Peyer's patch (tissue), 4 donors: ENCODE results near the gene METTL1. TPM values are rescaled to one million over a fixed set of nuclear protein-coding genes. Genes with fewer than 3 reads are reported as not detected.
"Not testable (repeated sequence)": the region's sequence is repeated elsewhere in the genome, so short reads cannot be mapped to it uniquely, and the experiment has no call there.

Experiments
- DNase-seq, 3 donors: peaks; one replicate each; pipeline ENCODE4 v3.0.0-alpha.2; 2017 to 2019
- H3K27ac ChIP-seq, 4 donors: fragments of 200-600 bp; sonication (generic); one replicate each; pipeline ENCODE4 v1.5.1; 2016 to 2019
- H3K27me3 ChIP-seq, 2 donors: fragments of 200-600 bp; sonication (generic); one replicate each; pipeline ENCODE4 v1.5.1; 2019
- H3K36me3 ChIP-seq, 3 donors: fragments of 200-600 bp; sonication (generic); one replicate each; pipeline ENCODE4 v1.5.1; 2016 to 2019
- H3K4me1 ChIP-seq, 4 donors: fragments of 200-600 bp; sonication (generic); one replicate each; pipeline ENCODE4 v1.5.1; 2016 to 2019
- H3K4me3 ChIP-seq, 4 donors: fragments of 200-600 bp; sonication (generic); 1 replicate in 3 of 4; 2 replicates in 1 of 4; pipeline ENCODE4 v1.5.1; 2016 to 2019; ENCODE audit warnings: mild to moderate bottlenecking in 1 of 4
- H3K9me3 ChIP-seq, 4 donors: fragments of 200-600 bp; sonication (generic); one replicate each; pipeline ENCODE4 v1.5.1; 2016 to 2019; ENCODE audit warnings: mild to moderate bottlenecking in 1 of 4
- POLR2A ChIP-seq, 2 donors: fragments of 450-650 bp; IDR thresholded peaks; one replicate each; pipeline ENCODE4 v1.5.1; 2017; ENCODE audit warnings: antibody characterized with exemption in 2 of 2, mild to moderate bottlenecking in 2 of 2, moderate library complexity in 2 of 2
- total RNA-seq, 4 donors: library from RNA; depleted of rRNA; stranded (reverse); fragments of >200 nt; gene quantifications; one replicate each; pipeline ENCODE4 v1.1.0, GENCODE V29; 2016
- TF ChIP-seq, protein P1 (sequence below), 6 experiments: fragments of 450-650 bp in 4 of 6; fragments of 200-600 bp in 2 of 6; sonication (generic) in 1 of 6; IDR thresholded peaks; one replicate each; pipeline ENCODE4 v1.5.1; 2017 to 2019; ENCODE audit warnings: antibody characterized with exemption in 6 of 6, mild to moderate bottlenecking in 3 of 6, moderate library complexity in 1 of 6

Gene METTL1
- total RNA-seq = 10 to 100 TPM in 1 of 4 donors, 1 to 10 TPM in 3; 1.2 to 26.4 (median 8.0) TPM

DNA sequence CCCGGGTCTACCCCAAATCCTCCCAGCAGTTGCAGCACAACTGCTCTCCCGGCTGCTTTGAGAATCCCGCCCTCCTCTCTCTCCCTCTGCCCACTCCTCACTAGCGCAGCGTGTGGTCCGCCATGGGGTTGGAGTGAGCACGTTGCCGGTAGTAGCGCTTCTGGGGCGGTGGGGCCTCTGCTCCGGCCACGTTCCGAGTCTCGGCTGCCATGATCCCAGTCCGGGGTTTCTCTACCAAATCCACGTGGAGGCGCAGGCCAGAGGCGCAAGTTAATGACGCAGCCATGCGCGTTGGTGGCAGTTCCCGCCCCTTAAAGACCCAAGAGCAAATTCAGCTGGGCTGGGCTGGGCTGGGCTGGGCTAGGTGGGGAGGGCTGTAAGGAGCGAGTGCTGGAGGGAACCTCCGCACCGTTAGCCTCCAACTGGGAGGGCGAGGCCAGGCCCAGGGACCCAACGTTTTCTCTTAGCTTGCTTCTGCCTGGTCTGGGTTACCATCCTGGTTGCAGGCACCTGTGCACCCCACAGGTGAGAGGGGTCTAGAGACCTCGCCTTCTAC lies at the start of gene METTL1:
Gene METTL1 (minus strand): TSS at position 233 of the 556 bp plus-strand sequence. CDS start 22 bp downstream, at position 211.
- H3K9me3 ChIP-seq = no peaks in the 10 kb centered on the region
- H3K27me3 ChIP-seq = peaks cover 0 to 2% of the 10 kb centered on the region in 2 donors
- TF ChIP-seq, protein P1, sequence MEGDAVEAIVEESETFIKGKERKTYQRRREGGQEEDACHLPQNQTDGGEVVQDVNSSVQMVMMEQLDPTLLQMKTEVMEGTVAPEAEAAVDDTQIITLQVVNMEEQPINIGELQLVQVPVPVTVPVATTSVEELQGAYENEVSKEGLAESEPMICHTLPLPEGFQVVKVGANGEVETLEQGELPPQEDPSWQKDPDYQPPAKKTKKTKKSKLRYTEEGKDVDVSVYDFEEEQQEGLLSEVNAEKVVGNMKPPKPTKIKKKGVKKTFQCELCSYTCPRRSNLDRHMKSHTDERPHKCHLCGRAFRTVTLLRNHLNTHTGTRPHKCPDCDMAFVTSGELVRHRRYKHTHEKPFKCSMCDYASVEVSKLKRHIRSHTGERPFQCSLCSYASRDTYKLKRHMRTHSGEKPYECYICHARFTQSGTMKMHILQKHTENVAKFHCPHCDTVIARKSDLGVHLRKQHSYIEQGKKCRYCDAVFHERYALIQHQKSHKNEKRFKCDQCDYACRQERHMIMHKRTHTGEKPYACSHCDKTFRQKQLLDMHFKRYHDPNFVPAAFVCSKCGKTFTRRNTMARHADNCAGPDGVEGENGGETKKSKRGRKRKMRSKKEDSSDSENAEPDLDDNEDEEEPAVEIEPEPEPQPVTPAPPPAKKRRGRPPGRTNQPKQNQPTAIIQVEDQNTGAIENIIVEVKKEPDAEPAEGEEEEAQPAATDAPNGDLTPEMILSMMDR (IDR thresholded peaks at IDR 0.05) = peak in 1 of 6 experiments; percentile 19
- peak in 1 of 2 donors; percentile 54 for TF ChIP-seq POLR2A (IDR thresholded peaks at IDR 0.05)
- H3K4me3 ChIP-seq = peak within 1 kb of the TSS; percentile 54 to 72 (median 64)
- peak; percentile 94 to 97 (median 95) for DNase-seq
- no peaks in the 10 kb centered on the region for H3K36me3 ChIP-seq
- peak within 1 kb of the TSS; percentile 84 to 92 (median 86) for H3K27ac ChIP-seq
- H3K4me1 ChIP-seq = peaks cover 0 to 11% (median 3%) of the 10 kb centered on the region in 4 donors

DNA sequence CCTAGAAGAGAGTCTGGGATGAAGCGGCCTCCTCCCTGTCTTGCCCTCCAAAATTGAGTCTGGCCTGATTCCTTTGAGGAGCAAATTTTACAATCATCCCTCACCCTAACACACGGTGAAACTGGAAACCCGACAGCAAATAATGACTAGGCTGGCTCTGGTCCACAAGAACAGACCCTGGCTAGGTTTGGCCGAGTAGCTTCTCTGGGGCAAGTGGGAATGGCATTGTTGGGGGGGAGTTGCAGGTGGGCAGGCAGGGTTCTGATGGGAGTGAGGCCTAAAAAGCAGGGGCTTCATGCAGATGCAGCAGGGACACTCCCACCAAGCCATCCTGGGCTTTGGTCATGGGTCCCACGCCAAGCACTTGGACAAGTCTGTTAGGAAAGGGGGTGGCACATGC lies 49.1 kb upstream of the METTL1 start:
- DNase-seq, H3K4me3 ChIP-seq, H3K27me3 ChIP-seq, H3K9me3 ChIP-seq, H3K27ac ChIP-seq: not testable (repeated sequence)
- peaks cover 0 to 65% (median 3%) of the 10 kb centered on the region in 3 donors for H3K36me3 ChIP-seq
- H3K4me1 ChIP-seq = peaks cover 0 to 11% (median 0%) of the 10 kb centered on the region in 4 donors

- Histone ChIP-seq H3K36me3 (peaks cover 0 to 57% (median 3%) of the 10 kb centered on the region in 3 donors), H3K4me1 (peaks cover 0 to 11% (median 0%) of the 10 kb centered on the region in 4 donors)
- H3K27ac ChIP-seq, DNase-seq, H3K27me3 ChIP-seq, H3K9me3 ChIP-seq, H3K4me3 ChIP-seq: not testable (repeated sequence)
Observed at GRCh38 chr12:57820119-57820518, 48.2 kb upstream of the METTL1 start.

GRCh38 chr12:57817990-57818331 lies 46.1 kb upstream of the METTL1 start:
- H3K27ac ChIP-seq, H3K27me3 ChIP-seq, DNase-seq, H3K4me3 ChIP-seq, H3K9me3 ChIP-seq: not testable (repeated sequence)
- peaks cover 0 to 11% (median 0%) of the 10 kb centered on the region in 4 donors for H3K4me1 ChIP-seq
- peaks cover 0 to 35% (median 3%) of the 10 kb centered on the region in 3 donors for H3K36me3 ChIP-seq

- Histone ChIP-seq H3K36me3 (peaks cover 0 to 30% (median 3%) of the 10 kb centered on the region in 3 donors), H3K27ac (peak overlapping the region in 1 of 4 donors; percentile 10), H3K4me1 (peaks cover 0 to 11% (median 0%) of the 10 kb centered on the region in 4 donors), H3K27me3 (no peaks in the 10 kb centered on the region), H3K9me3 (no peaks in the 10 kb centered on the region), H3K4me3 (no peak overlapping the region)
- DNase-seq = no peak
- TF ChIP-seq, protein P1 (IDR thresholded peaks at IDR 0.05) = no peak
- no peak for TF ChIP-seq POLR2A (IDR thresholded peaks at IDR 0.05)
Observed at GRCh38 chr12:57817261-57817989, 45.5 kb upstream of the METTL1 start.

GRCh38 chr12:57816855-57817151 lies 44.9 kb upstream of the METTL1 start:
- no peak for DNase-seq
- no peak overlapping the region for H3K4me3 ChIP-seq
- peaks cover 0 to 23% (median 3%) of the 10 kb centered on the region in 3 donors for H3K36me3 ChIP-seq
- peaks cover 0 to 11% (median 0%) of the 10 kb centered on the region in 4 donors for H3K4me1 ChIP-seq
- TF ChIP-seq, protein P1 (IDR thresholded peaks at IDR 0.05) = no peak
- no peak for TF ChIP-seq POLR2A (IDR thresholded peaks at IDR 0.05)
- no peaks in the 10 kb centered on the region for H3K27me3 ChIP-seq
- peak overlapping the region in 1 of 4 donors; percentile 10 for H3K27ac ChIP-seq
- no peaks in the 10 kb centered on the region for H3K9me3 ChIP-seq
